Heart left ventricle (tissue), 16 donors: Measurements from ENCODE around the gene PRR5L. TPM values are rescaled to one million over a fixed set of nuclear protein-coding genes. Genes with fewer than 3 reads are reported as not detected.

Experiments
- ATAC-seq, 4 donors: fragments of 200-7000 bp; cut with Tn5 transposase; one replicate each; pipeline ENCODE4 v1.9.1; 2020 to 2022; ENCODE audit warnings: moderate library complexity in 4 of 4, mild to moderate bottlenecking in 3 of 4, moderate number of reproducible peaks in 1 of 4
- DNase-seq, 5 donors: peaks; one replicate each; pipeline ENCODE4 v3.0.0-alpha.2; 2020
- H3K27ac ChIP-seq, 12 donors: fragments of 200-600 bp; sonication (generic) in 4 of 12; one replicate each; pipeline versions ENCODE4 v1.5.0 to v1.8.0; 2016 to 2022; ENCODE audit warnings: mild to moderate bottlenecking in 2 of 12
- H3K27me3 ChIP-seq, 9 donors: fragments of 200-600 bp; sonication (generic) in 2 of 9; one replicate each; pipeline versions ENCODE4 v1.5.1 to v1.8.0; 2016 to 2022; ENCODE audit warnings: mild to moderate bottlenecking in 3 of 9
- H3K36me3 ChIP-seq, 9 donors: fragments of 200-600 bp; sonication (generic) in 2 of 9; one replicate each; pipeline versions ENCODE4 v1.5.0 to v1.8.0; 2018 to 2022; ENCODE audit warnings: mild to moderate bottlenecking in 2 of 9
- H3K4me1 ChIP-seq, 12 donors: fragments of 200-600 bp; sonication (generic) in 4 of 12; one replicate each; pipeline versions ENCODE4 v1.5.0 to v1.8.0; 2016 to 2022; ENCODE audit warnings: mild to moderate bottlenecking in 3 of 12
- H3K4me3 ChIP-seq, 12 donors: fragments of 200-600 bp; sonication (generic) in 4 of 12; one replicate each; pipeline versions ENCODE4 v1.5.0 to v1.8.0; 2017 to 2022; ENCODE audit warnings: mild to moderate bottlenecking in 9 of 12, moderate library complexity in 4 of 12
- H3K9me3 ChIP-seq, 12 donors: fragments of 200-600 bp; sonication (generic) in 4 of 12; one replicate each; pipeline versions ENCODE4 v1.5.0 to v1.8.0; 2016 to 2022; ENCODE audit warnings: mild to moderate bottlenecking in 1 of 12
- POLR2A ChIP-seq, 2 donors: fragments of 450-650 bp; IDR thresholded peaks; one replicate each; pipeline ENCODE4 v1.6.1; 2017; ENCODE audit warnings: antibody characterized with exemption in 2 of 2, mild to moderate bottlenecking in 2 of 2, moderate library complexity in 2 of 2
- WGBS, 4 donors: extraction: QIAGEN DNeasy Blood & Tissue Kit in 2 of 4; methylation state at CpG; one replicate each; pipeline versions ENCODE4 v1.1.5 to v1.1.7; 2013 to 2018; 5-methylcytosine and 5-hydroxymethylcytosine counted together
- intact Hi-C, 10 donors: fragments of 100-400 bp; cut with DNase I; formaldehyde crosslinking; loops; one replicate each; pipeline versions ENCODE4 v1.11.1 to v1.14.2; 2022
- polyA plus RNA-seq, 2 donors: library from polyadenylated mRNA; stranded (reverse); fragments of 200-250 nt; gene quantifications; one replicate each; pipeline ENCODE4 v1.2.3, GENCODE V29; 2013
- total RNA-seq, 9 donors: library from RNA; depleted of rRNA in 2 of 9; stranded (reverse); fragments of >200 nt in 2 of 9; fragmentation: NEBNext Ultra II Directional in 3 of 9; extraction: Animal tissue kit (Norgen Biotek cat#: 25700) in 3 of 9; gene quantifications; one replicate each; pipeline versions ENCODE4 v1.1.0 to v1.2.4, GENCODE V29; 2016 to 2023
- TF ChIP-seq, protein P1 (sequence below), 12 donors: fragments of 200-600 bp; sonication (generic) in 4 of 12; IDR thresholded peaks; one replicate each; pipeline versions ENCODE4 v1.5.0 to v1.8.0; 2018 to 2022; ENCODE audit warnings: antibody characterized with exemption in 12 of 12, mild to moderate bottlenecking in 5 of 12
- donor health status: ischemic (EF 13 %, LVEDD 7.1; RV severe dilation, severe dysfunction).
- donor health status: healthy with polysubstance abuse.
- donor health status: DM: no; HTN: yes; CAD: no.
- donor health status: DM: no; HTN: no; CAD: no.
- donor health status: ischemic (EF 25% LVEDD 6.9; RV normal size, moderate dysfunction).
- donor health status: ischemic (EF 25% LVEDD 5.7; RV mildly dilated, moderate dysfunction).
- donor health status: healthy.
- donor health status: DM: yes; HTN: yes; CAD: no.
- donor health status: ischemic (EF 35%, LVEDD 5.7; RV mildly dilated, moderate dysfunction).
- donor health status: nonischemic (EF 11% LVEDD 7.7; RV severe dilation, severe dysfunction).
- donor health status: DM: yes; HTN: yes; CAD: no.
- donor health status: PGD.
- donor health status: ischemic (EF 29% LVEDD 5.4; RV normal size, mild dysfunction).
- donor health status: nonischemic (EF 23%, LVEDD 6.1; RV moderate dilation, normal function).

PRR5L gene
- total and polyA plus RNA-seq, 11 donors: 0.61 to 17.8 (median 3.1) TPM

DNA sequence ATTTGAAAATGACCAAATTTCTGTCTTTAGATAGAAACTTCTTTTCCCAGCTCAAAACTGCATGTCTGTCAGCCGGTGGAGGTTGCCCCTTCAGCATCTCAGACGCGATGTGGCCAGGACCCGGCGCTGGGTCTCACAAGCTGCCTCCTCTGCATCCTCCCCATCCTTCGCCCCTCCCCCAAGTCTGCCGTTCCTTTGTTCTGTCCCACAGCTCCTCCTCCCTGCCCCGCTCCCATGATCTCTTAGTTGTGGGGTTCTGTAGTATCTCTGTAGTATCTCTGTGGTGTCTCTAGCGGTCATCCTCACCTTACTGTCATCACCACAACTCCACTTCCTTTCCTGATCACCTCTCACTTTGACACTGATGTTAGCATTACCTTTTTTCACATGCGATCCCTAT, 164.1 kb downstream of the PRR5L start:
- DNase-seq: no peak
- Histone ChIP-seq H3K27ac (no peak overlapping the region), H3K4me3 (no peak overlapping the region), H3K9me3 (no peaks in the 10 kb centered on the region), H3K36me3 (peaks cover 0 to 44% (median 4%) of the 10 kb centered on the region in 9 donors), H3K4me1 (peaks cover 0 to 21% (median 16%) of the 10 kb centered on the region in 12 donors), H3K27me3 (no peaks in the 10 kb centered on the region)
- TF ChIP-seq POLR2A (IDR thresholded peaks at IDR 0.05): no peak
- TF ChIP-seq, protein P1, sequence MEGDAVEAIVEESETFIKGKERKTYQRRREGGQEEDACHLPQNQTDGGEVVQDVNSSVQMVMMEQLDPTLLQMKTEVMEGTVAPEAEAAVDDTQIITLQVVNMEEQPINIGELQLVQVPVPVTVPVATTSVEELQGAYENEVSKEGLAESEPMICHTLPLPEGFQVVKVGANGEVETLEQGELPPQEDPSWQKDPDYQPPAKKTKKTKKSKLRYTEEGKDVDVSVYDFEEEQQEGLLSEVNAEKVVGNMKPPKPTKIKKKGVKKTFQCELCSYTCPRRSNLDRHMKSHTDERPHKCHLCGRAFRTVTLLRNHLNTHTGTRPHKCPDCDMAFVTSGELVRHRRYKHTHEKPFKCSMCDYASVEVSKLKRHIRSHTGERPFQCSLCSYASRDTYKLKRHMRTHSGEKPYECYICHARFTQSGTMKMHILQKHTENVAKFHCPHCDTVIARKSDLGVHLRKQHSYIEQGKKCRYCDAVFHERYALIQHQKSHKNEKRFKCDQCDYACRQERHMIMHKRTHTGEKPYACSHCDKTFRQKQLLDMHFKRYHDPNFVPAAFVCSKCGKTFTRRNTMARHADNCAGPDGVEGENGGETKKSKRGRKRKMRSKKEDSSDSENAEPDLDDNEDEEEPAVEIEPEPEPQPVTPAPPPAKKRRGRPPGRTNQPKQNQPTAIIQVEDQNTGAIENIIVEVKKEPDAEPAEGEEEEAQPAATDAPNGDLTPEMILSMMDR (IDR thresholded peaks at IDR 0.05): no peak
- intact Hi-C loops: no loop called here
- whole genome bisulfite sequencing, 4 donors: 77 to 86% (median 81%) methylated on average over 10 of the region's 10 CpGs
- no peak for ATAC-seq

GRCh38 chr11:36462321-36462720, 166.2 kb downstream of the PRR5L start:
- H3K4me3 ChIP-seq: no peak overlapping the region
- ATAC-seq: no peak
- 96 to 98% (median 97%) methylated on average over 11 to 15 of the region's 15 CpGs for WGBS, 4 donors
- H3K27me3 ChIP-seq: no peaks in the 10 kb centered on the region
- H3K9me3 ChIP-seq: no peaks in the 10 kb centered on the region
- H3K4me1 ChIP-seq: peaks cover 0 to under 1% (median 0%) of the 10 kb centered on the region in 12 donors
- no peak for DNase-seq
- H3K27ac ChIP-seq: no peak overlapping the region
- intact Hi-C loops: no loop called here
- TF ChIP-seq POLR2A (IDR thresholded peaks at IDR 0.05): no peak
- TF ChIP-seq, protein P1 (IDR thresholded peaks at IDR 0.05): no peak
- peaks cover 0 to 24% (median 4%) of the 10 kb centered on the region in 9 donors for H3K36me3 ChIP-seq

- Histone ChIP-seq H3K27ac (no peak overlapping the region), H3K27me3 (no peaks in the 10 kb centered on the region), H3K36me3 (peaks cover 0 to 24% (median 4%) of the 10 kb centered on the region in 9 donors), H3K4me1 (no peaks in the 10 kb centered on the region), H3K9me3 (no peaks in the 10 kb centered on the region), H3K4me3 (no peak overlapping the region)
- ATAC-seq (no peak), DNase-seq (no peak)
- TF ChIP-seq POLR2A (IDR thresholded peaks at IDR 0.05): no peak
- TF ChIP-seq, protein P1 (IDR thresholded peaks at IDR 0.05): no peak
- intact Hi-C loops: no loop called here
- WGBS, 4 donors: 63 to 88% (median 79%) methylated on average over 3 of the region's 3 CpGs
Measured at GRCh38 chr11:36463781-36464180, 167.7 kb downstream of the PRR5L start.

GRCh38 chr11:36464720-36465119, 168.6 kb downstream of the PRR5L start:
- H3K27ac ChIP-seq: no peak overlapping the region
- H3K4me3 ChIP-seq: no peak overlapping the region
- TF ChIP-seq, protein P1 (IDR thresholded peaks at IDR 0.05): no peak
- no peak for TF ChIP-seq POLR2A (IDR thresholded peaks at IDR 0.05)
- intact Hi-C loops: no loop called here
- H3K9me3 ChIP-seq: no peaks in the 10 kb centered on the region
- DNase-seq (no peak), ATAC-seq (no peak)
- no peaks in the 10 kb centered on the region for H3K27me3 ChIP-seq
- peaks cover 0 to 8% (median 6%) of the 10 kb centered on the region in 12 donors for H3K4me1 ChIP-seq
- H3K36me3 ChIP-seq: peaks cover 0 to 16% (median 4%) of the 10 kb centered on the region in 9 donors
- 79 to 98% (median 97%) methylated on average over 3 of the region's 3 CpGs for WGBS, 4 donors
